K562 treated with DMSO at 1 percent for 4 hours (cell line): Measurements from ENCODE around the gene DMGDH. TPM values are rescaled to one million over a fixed set of nuclear protein-coding genes. Genes with fewer than 3 reads are reported as not detected.

ENCODE experiments used
- total RNA-seq: library from RNA; unstranded; fragments of 300-600 nt; gene quantifications from 2 replicates; pipeline ENCODE4 v1.2.3, GENCODE V29; 2022; ENCODE audit not compliant: insufficient read depth

The DMGDH gene
- 0.63 TPM in 1 of 2 replicates, not detected in the other for total RNA-seq

GRCh38 chr5:79069488-79070349 lies at the start of gene DMGDH, which contains the start of gene BHMT2:
Gene DMGDH, minus strand, starts transcription at chr5:79069674. Its CDS starts 54 bp downstream, at chr5:79069620.
Gene BHMT2, plus strand, starts transcription at chr5:79069767. Its CDS starts 16 bp downstream, at chr5:79069783.

GRCh38 chr5:79111387-79111959 lies 42.0 kb upstream of the DMGDH start, which contains the start of gene BHMT:
Gene BHMT, plus strand, starts transcription at chr5:79111809. Its CDS starts 77 bp downstream, at chr5:79111886.

GRCh38 chr5:78985116-78985724 lies 84.3 kb downstream of the DMGDH start, which contains the start of gene ARSB:
Gene ARSB, minus strand, starts transcription at chr5:78985310. Its CDS starts 62 bp downstream, at chr5:78985248.

Other genes with a start within 250 kb of the DMGDH start
- gene ARSB, start 84.4 kb downstream of the DMGDH start, total RNA-seq: 4.4 and 4.5 TPM in 2 replicates
- gene BHMT2, start 93 bp upstream of the DMGDH start, total RNA-seq: not detected in 2 replicates
- not detected in 2 replicates for gene BHMT, start 42.1 kb upstream of the DMGDH start, total RNA-seq
- 3.6 and 5.2 TPM in 2 replicates for gene JMY, start 166.5 kb upstream of the DMGDH start, total RNA-seq